GM23338 (cell line): ENCODE data around the gene CEND1.

ENCODE experiments used
- CTCF ChIP-seq, 2 experiments: fragments of 200-600 bp in 1 of 2; sonication (generic) in 1 of 2; conservative IDR thresholded peaks; 2 replicates each; pipeline versions ENCODE4 v1.5.1 to v1.6.1; 2016 to 2017; ENCODE audit warnings: antibody characterized with exemption in 2 of 2, low read depth in 2 of 2, mild to moderate bottlenecking in 2 of 2, moderate library complexity in 1 of 2
- EZH2 ChIP-seq: fragments of 200-600 bp; sonication (generic); IDR thresholded peaks from one replicate; pipeline ENCODE4 v1.8.0; 2017; ENCODE audit warnings: antibody characterized with exemption, mild to moderate bottlenecking, low read depth; ENCODE audit not compliant: unreplicated experiment
- EZH2phosphoT487 ChIP-seq: fragments of 200-600 bp; sonication (generic); IDR thresholded peaks from one replicate; pipeline ENCODE4 v1.8.1; 2018; ENCODE audit warnings: antibody characterized with exemption; ENCODE audit not compliant: unreplicated experiment
- NANOG ChIP-seq: IDR thresholded peaks from 2 replicates; pipeline ENCODE4 v1.6.1; 2016; ENCODE audit warnings: antibody characterized with exemption, borderline replicate concordance
- POLR2AphosphoS5 ChIP-seq: IDR thresholded peaks from 2 replicates; pipeline ENCODE4 v1.6.1; 2016; ENCODE audit warnings: antibody characterized with exemption, low read depth
- REST ChIP-seq: IDR thresholded peaks from one replicate; pipeline ENCODE4 v1.6.1; 2018; ENCODE audit warnings: antibody characterized with exemption; ENCODE audit not compliant: unreplicated experiment
- ZNF114 ChIP-seq: fragments of 250-450 bp; sonication (Bioruptor Pico); IDR thresholded peaks from 2 replicates; pipeline ENCODE4 v1.5.0; 2020; ENCODE audit warnings: mild to moderate bottlenecking, moderate library complexity
- ZNF331 ChIP-seq: fragments of 250-450 bp; sonication (Bioruptor Pico); IDR thresholded peaks from 2 replicates; pipeline ENCODE4 v1.5.0; 2020; ENCODE audit warnings: low read depth, mild to moderate bottlenecking, moderate library complexity

- no peak for TF ChIP-seq CTCF (conservative IDR thresholded peaks at IDR 0.05; ENCODE audit: low read depth in 2 of 2)
- no peak for TF ChIP-seq POLR2AphosphoS5
- no peak for TF ChIP-seq EZH2
- no peak for TF ChIP-seq ZNF331 (CRISPR knock-in tag)
- no peak for TF ChIP-seq NANOG
- no peak for TF ChIP-seq EZH2phosphoT487
- TF ChIP-seq REST, result no peak
- no peak for TF ChIP-seq ZNF114
These were observed 23.6 kb downstream of the CEND1 start for GRCh38 chr11:766106-766935.
